SU-DHL-6 (cell line): ENCODE data around the gene MPO.

Experiments used
- CTCF ChIP-seq: fragments of 200-600 bp; sonication (generic); IDR thresholded peaks from one replicate; pipeline ENCODE4 v1.5.1; 2017; ENCODE audit warnings: antibody characterized with exemption, mild to moderate bottlenecking, low read length, moderate library complexity; ENCODE audit not compliant: insufficient read depth, poor library complexity, severe bottlenecking
- EZH2phosphoT487 ChIP-seq: fragments of 200-600 bp; sonication (generic), shearing (Covaris generic); conservative IDR thresholded peaks from 2 replicates; pipeline ENCODE4 v1.6.1; 2018; ENCODE audit warnings: mild to moderate bottlenecking, antibody characterized with exemption, low read length, moderate library complexity, mixed read lengths

GRCh38 chr17:58316260-58316960, 35.7 kb upstream of the MPO start:
- TF ChIP-seq CTCF (no peak), EZH2phosphoT487 (no peak)
